CD4-positive, CD25-positive, alpha-beta regulatory T cell (primary cell): ENCODE measurements around the gene CABLES1. TPM values are rescaled to one million over a fixed set of nuclear protein-coding genes. Genes with fewer than 3 reads are reported as not detected.
A peak's percentile ranks its signal among the peaks of the same experiment; 100 is the strongest.
"Not testable (repeated sequence)": the region's sequence is repeated elsewhere in the genome, so short reads cannot be mapped to it uniquely, and the experiment has no call there.

Experiments
- ATAC-seq, 2 donors: fragments of 150-1000 bp; cut with Tn5 transposase; one replicate each; pipeline ENCODE4 v1.10.0; 2021; ENCODE audit warnings: low read depth in 2 of 2, moderate number of reproducible peaks in 2 of 2, moderate library complexity in 1 of 2
- DNase-seq, 3 donors: peaks; one replicate each; pipeline versions ENCODE4 v3.0.0 to v3.0.0-alpha.2; 2012 to 2022; ENCODE audit warnings: mixed read lengths in 1 of 3
- H3K27ac ChIP-seq: one replicate; pipeline ENCODE4 v1.7.0; 2013; ENCODE audit warnings: mild to moderate bottlenecking, low read length; ENCODE audit not compliant: insufficient read depth, poor library complexity, severe bottlenecking
- H3K27me3 ChIP-seq: one replicate; pipeline ENCODE4 v1.7.0; 2013; ENCODE audit warnings: low read length; ENCODE audit not compliant: control insufficient read depth, insufficient read depth
- H3K36me3 ChIP-seq: one replicate; pipeline ENCODE4 v1.7.0; 2013; ENCODE audit warnings: mild to moderate bottlenecking, low read length, moderate library complexity; ENCODE audit not compliant: control insufficient read depth, insufficient read depth
- H3K4me1 ChIP-seq: 2 replicates; pipeline ENCODE4 v1.7.0; 2013; ENCODE audit warnings: mild to moderate bottlenecking, low read length; ENCODE audit not compliant: insufficient read depth, control insufficient read depth, poor library complexity, severe bottlenecking
- H3K4me3 ChIP-seq: one replicate; pipeline ENCODE4 v1.7.0; 2013; ENCODE audit warnings: low read depth, mild to moderate bottlenecking, low read length, moderate library complexity
- H3K9me3 ChIP-seq, 2 experiments: 1 replicate in 1 of 2; 2 replicates in 1 of 2; pipeline ENCODE4 v1.7.0; 2013; ENCODE audit warnings: low read length in 2 of 2, mild to moderate bottlenecking in 1 of 2, moderate library complexity in 1 of 2; ENCODE audit not compliant: control insufficient read depth in 2 of 2
- H3K27ac Mint-ChIP-seq, 3 donors: one replicate each; pipeline ENCODE4 v1.8.0; 2020 to 2022; ENCODE audit warnings: mild to moderate bottlenecking in 3 of 3, mixed read lengths in 3 of 3, moderate library complexity in 2 of 3
- H3K27me3 Mint-ChIP-seq: one replicate; pipeline ENCODE4 v1.8.0; 2022; ENCODE audit warnings: mild to moderate bottlenecking, mixed read lengths
- H3K36me3 Mint-ChIP-seq: one replicate; pipeline ENCODE4 v1.8.0; 2020; ENCODE audit warnings: mixed read lengths
- H3K4me1 Mint-ChIP-seq, 4 donors: one replicate each; pipeline ENCODE4 v1.8.0; 2020 to 2022; ENCODE audit warnings: mixed read lengths in 4 of 4, mild to moderate bottlenecking in 1 of 4
- H3K4me3 Mint-ChIP-seq, 4 donors: one replicate each; pipeline ENCODE4 v1.8.0; 2020 to 2022; ENCODE audit warnings: mild to moderate bottlenecking in 4 of 4, mixed read lengths in 4 of 4, moderate library complexity in 3 of 4
- H3K9me3 Mint-ChIP-seq, 7 donors: one replicate each; pipeline ENCODE4 v1.8.0; 2020 to 2022; ENCODE audit warnings: mixed read lengths in 7 of 7, mild to moderate bottlenecking in 3 of 7, moderate library complexity in 2 of 7
- polyA plus RNA-seq, 4 donors: library from polyadenylated mRNA; unstranded; fragments of 300-500 nt; fragmentation: Illumina TruSeq; gene quantifications; one replicate each; pipeline ENCODE4 v1.2.3, GENCODE V29; 2021
- total RNA-seq: library from RNA; stranded (reverse); gene quantifications from one replicate; pipeline ENCODE4 v1.2.3, GENCODE V29; 2022

Gene CABLES1, protein sequence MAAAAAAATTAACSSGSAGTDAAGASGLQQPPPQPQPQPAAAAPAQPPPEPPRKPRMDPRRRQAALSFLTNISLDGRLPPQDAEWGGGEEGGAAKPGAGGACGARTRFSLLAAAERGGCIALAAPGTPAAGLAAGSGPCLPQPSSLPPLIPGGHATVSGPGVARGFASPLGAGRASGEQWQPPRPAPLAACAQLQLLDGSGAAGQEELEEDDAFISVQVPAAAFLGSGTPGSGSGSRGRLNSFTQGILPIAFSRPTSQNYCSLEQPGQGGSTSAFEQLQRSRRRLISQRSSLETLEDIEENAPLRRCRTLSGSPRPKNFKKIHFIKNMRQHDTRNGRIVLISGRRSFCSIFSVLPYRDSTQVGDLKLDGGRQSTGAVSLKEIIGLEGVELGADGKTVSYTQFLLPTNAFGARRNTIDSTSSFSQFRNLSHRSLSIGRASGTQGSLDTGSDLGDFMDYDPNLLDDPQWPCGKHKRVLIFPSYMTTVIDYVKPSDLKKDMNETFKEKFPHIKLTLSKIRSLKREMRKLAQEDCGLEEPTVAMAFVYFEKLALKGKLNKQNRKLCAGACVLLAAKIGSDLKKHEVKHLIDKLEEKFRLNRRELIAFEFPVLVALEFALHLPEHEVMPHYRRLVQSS
- total RNA-seq (5.4 TPM), polyA plus RNA-seq (under 1 TPM in 1 of 4 donors, not detected in 3; 0.46 TPM)

DNA sequence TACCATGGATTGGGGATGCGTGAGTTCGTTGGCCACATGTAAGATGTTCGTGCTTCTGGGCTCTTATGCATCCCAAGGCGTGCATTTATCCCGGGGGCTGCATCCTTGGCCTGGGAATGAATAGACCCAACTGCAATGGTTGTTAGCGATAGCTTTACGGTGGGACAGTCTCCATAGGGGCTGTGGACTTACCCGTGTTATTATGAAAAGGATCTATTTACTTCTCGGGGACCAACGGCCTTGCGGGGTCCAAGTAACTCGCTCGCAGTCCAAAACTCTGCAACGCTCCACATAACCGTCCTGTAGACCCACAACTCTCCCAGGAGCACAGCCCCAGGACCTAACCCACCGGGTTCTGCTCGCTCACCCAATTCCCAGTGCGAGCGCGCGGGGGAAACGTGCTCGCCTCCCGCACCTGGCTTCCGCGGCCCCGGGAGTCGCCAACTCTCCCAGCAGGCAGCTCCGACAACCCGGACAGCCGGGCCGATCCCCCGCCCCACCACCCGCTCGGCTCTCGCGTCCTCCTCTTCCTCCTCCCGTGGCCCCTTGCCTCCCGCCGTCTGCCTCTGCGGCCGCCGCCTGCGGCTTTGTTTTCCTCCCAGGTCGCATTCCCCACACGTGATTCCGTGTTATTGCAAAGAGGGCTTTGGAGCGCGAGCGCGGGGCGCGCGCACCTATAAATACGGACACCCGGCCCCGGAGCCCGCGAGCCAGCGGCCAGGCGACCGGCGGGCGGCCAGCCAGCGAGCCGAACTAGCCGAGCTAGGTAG, at the start of gene CABLES1:
TSS of gene CABLES1 (plus strand) at position 706 of the 770 bp plus-strand sequence. CDS start 278 bp downstream, outside the sequence.
- no peak within 1 kb of the TSS for H3K27ac ChIP-seq
- DNase-seq (peak; percentile 11 to 47 (median 16)), ATAC-seq (peak in 1 of 2 donors; percentile 4)
- no peak within 1 kb of the TSS for H3K27ac Mint-ChIP-seq
- H3K27me3 Mint-ChIP-seq = peaks cover 52% of the 10 kb centered on the region
- H3K4me3 Mint-ChIP-seq = peak within 1 kb of the TSS; percentile 82 to 92 (median 90)
- no peaks in the 10 kb centered on the region for H3K36me3 Mint-ChIP-seq
- peaks cover 24% of the 10 kb centered on the region for H3K4me1 ChIP-seq
- peak within 1 kb of the TSS; percentile 66 for H3K4me3 ChIP-seq
- H3K36me3 ChIP-seq = no peaks in the 10 kb centered on the region
- H3K27me3 ChIP-seq = peaks cover 17% of the 10 kb centered on the region
- no peaks in the 10 kb centered on the region for H3K9me3 ChIP-seq
- peaks cover 2 to 19% (median 13%) of the 10 kb centered on the region in 4 donors for H3K4me1 Mint-ChIP-seq
- no peaks in the 10 kb centered on the region for H3K9me3 Mint-ChIP-seq

- DNase-seq (no peak), ATAC-seq (no peak)
- Histone ChIP-seq H3K4me3 (no peak overlapping the region), H3K27me3 (no peaks in the 10 kb centered on the region), H3K9me3 (no peaks in the 10 kb centered on the region), H3K36me3 (no peaks in the 10 kb centered on the region), H3K27ac (no peak overlapping the region), H3K4me1 (peaks cover 5% of the 10 kb centered on the region)
- H3K27me3 Mint-ChIP-seq = peaks cover 29% of the 10 kb centered on the region
- H3K27ac Mint-ChIP-seq = no peak overlapping the region
- peaks cover 0 to 2% (median 0%) of the 10 kb centered on the region in 7 donors for H3K9me3 Mint-ChIP-seq
- no peaks in the 10 kb centered on the region for H3K36me3 Mint-ChIP-seq
- H3K4me3 Mint-ChIP-seq = no peak overlapping the region
- H3K4me1 Mint-ChIP-seq = peaks cover 3 to 8% (median 6%) of the 10 kb centered on the region in 4 donors
Measured at GRCh38 chr18:23087352-23087751, 47.9 kb upstream of the CABLES1 start.

DNA sequence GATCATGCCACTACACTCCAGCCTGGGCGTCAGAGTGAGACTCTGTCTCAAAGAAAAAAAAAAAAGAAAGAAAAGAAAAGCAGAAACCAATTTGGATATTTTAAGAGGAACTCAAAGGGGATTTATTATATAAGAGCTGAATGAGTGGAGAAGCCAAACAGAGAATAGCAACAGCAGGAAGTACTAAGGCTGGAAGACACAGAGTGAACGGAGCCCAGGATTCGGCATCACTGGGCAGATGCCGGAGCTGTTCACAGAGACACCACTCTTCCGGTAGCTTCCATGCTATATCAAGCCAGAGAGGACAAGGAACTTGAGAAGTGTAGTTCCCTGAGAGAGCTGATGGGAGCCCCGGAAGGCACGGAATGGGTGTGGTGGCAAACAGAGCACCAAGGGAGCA, 47.0 kb upstream of the CABLES1 start:
- no peaks in the 10 kb centered on the region for H3K36me3 ChIP-seq
- Mint-ChIP-seq H3K9me3 (peaks cover 0 to 2% (median 0%) of the 10 kb centered on the region in 7 donors), H3K27ac (no peak overlapping the region), H3K27me3 (peaks cover 29% of the 10 kb centered on the region), H3K4me3 (no peak overlapping the region), H3K36me3 (no peaks in the 10 kb centered on the region), H3K4me1 (peaks cover 3 to 8% (median 6%) of the 10 kb centered on the region in 4 donors)
- no peak overlapping the region for H3K27ac ChIP-seq
- DNase-seq = no peak
- no peak overlapping the region for H3K4me3 ChIP-seq
- no peak for ATAC-seq
- no peaks in the 10 kb centered on the region for H3K27me3 ChIP-seq
- H3K9me3 ChIP-seq = no peaks in the 10 kb centered on the region
- peaks cover 5% of the 10 kb centered on the region for H3K4me1 ChIP-seq

DNA sequence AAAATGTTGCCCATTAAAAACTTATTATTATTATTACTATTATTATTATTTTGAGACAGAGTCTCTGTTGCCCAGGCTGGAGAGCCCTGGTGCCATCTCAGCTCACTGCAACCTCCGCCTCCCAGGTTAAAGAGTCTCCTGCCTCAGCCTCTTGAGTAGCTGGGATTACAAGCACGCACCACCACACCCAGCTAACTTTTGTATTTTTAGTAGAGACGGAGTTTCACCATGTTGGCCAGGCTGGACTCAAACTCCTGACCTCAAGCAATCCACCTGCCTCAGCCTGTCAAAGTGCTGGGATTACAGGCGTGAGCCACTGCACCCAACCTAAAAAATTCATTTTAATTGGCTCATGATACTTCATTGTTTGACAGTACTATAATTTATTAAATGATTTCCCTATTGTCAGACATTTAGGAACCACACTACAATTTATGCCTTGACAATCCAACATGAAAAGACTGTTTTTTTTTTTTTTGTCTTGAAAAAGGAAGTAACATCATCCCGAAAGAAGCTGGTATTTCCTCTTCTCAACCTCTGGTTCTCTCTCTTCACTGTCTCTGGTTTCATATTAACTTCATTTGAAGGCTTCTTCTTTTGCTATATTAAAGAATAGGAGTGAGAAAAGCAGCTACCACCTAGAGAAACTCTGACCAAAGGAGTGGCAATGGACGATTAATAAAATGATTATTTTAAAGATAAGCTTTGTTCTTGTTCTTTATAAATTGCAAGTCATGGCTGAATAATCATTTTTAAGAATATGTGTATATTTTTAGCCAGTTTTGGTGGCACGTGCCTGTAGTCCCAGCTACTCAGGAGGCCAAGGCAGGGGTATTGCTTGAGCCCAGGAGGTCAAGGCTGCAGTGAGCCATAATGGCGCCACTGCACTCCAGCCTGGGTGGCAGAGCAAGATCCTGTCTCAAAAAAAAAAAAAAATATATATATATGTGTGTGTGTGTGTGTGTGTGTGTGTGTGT, 44.0 kb upstream of the CABLES1 start:
- not testable (repeated sequence) for H3K4me3 ChIP-seq, H3K36me3 ChIP-seq, ATAC-seq, H3K9me3 ChIP-seq, H3K27ac Mint-ChIP-seq, H3K27ac ChIP-seq, H3K27me3 ChIP-seq, H3K9me3 Mint-ChIP-seq, H3K36me3 Mint-ChIP-seq, H3K4me1 ChIP-seq
- peak in 1 of 3 donors; percentile 33 for DNase-seq
- Mint-ChIP-seq H3K27me3 (peaks cover 36% of the 10 kb centered on the region), H3K4me1 (peaks cover 5 to 18% (median 7%) of the 10 kb centered on the region in 4 donors), H3K4me3 (peak overlapping the region in 1 of 4 donors; percentile 0)

GRCh38 chr18:23092121-23092520, 43.2 kb upstream of the CABLES1 start:
- H3K36me3 Mint-ChIP-seq = no peaks in the 10 kb centered on the region
- no peaks in the 10 kb centered on the region for H3K9me3 ChIP-seq
- H3K27ac Mint-ChIP-seq = peak overlapping the region in 1 of 3 donors; percentile 20
- no peaks in the 10 kb centered on the region for H3K27me3 ChIP-seq
- H3K27ac ChIP-seq = no peak overlapping the region
- H3K9me3 Mint-ChIP-seq = peaks cover 0 to 2% (median 0%) of the 10 kb centered on the region in 7 donors
- no peak for DNase-seq
- H3K4me3 ChIP-seq = no peak overlapping the region
- ATAC-seq = no peak
- H3K4me3 Mint-ChIP-seq = no peak overlapping the region
- H3K4me1 Mint-ChIP-seq = peaks cover 5 to 18% (median 7%) of the 10 kb centered on the region in 4 donors
- peaks cover 31% of the 10 kb centered on the region for H3K27me3 Mint-ChIP-seq
- peaks cover 5% of the 10 kb centered on the region for H3K4me1 ChIP-seq
- no peaks in the 10 kb centered on the region for H3K36me3 ChIP-seq

DNA sequence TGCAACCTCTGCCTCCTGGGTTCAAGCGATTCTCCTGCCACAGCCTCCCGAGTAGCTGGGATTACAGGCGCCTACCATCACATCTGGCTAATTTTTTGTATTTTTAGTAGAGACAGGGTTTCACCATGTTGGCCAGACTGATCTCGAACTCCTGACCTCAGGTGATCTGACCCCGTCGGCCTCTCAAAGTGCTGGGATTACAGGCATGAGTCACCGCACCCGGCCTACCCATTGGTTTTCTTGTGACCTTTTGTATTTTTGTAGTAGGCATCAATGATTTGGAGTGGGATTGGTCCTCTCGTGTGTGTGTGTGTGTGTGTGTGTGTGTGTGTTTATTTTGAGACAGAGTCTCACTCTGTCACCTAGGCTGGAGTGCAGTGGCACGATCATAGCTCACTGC, 42.2 kb upstream of the CABLES1 start:
- H3K9me3 ChIP-seq, H3K27me3 ChIP-seq, H3K27ac Mint-ChIP-seq, ATAC-seq, H3K27ac ChIP-seq, H3K36me3 Mint-ChIP-seq, H3K4me3 ChIP-seq, H3K4me1 ChIP-seq, H3K9me3 Mint-ChIP-seq, DNase-seq, H3K4me3 Mint-ChIP-seq, H3K36me3 ChIP-seq: not testable (repeated sequence)
- Mint-ChIP-seq H3K27me3 (peaks cover 29% of the 10 kb centered on the region), H3K4me1 (peaks cover 5 to 18% (median 7%) of the 10 kb centered on the region in 4 donors)

DNA sequence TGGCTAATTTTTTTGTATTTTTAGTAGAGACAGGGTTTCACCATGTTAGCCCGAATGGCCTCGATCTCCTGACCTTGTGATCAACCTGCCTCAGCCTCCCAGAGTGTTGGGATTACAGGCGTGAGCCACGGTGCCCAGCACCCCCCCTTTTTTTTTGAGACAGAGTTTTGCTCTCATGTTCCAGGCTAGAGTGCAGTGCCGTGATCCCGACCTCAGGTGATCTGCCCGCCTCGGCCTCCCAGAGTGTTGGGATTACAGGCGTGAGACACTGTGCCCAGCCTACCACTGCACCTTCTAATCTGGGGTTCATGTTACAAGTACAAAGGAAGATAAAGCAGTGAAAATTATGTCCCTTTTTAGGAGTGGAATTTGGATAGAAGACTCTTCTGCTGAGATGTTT, 41.5 kb upstream of the CABLES1 start:
- Mint-ChIP-seq H3K27me3 (peaks cover 24% of the 10 kb centered on the region), H3K4me1 (peaks cover 5 to 18% (median 7%) of the 10 kb centered on the region in 4 donors), H3K36me3 (no peaks in the 10 kb centered on the region), H3K4me3 (no peak overlapping the region), H3K27ac (peak overlapping the region in 1 of 3 donors; percentile 63), H3K9me3 (no peaks in the 10 kb centered on the region)
- no peaks in the 10 kb centered on the region for H3K36me3 ChIP-seq
- DNase-seq = no peak
- H3K9me3 ChIP-seq = no peaks in the 10 kb centered on the region
- H3K4me3 ChIP-seq = no peak overlapping the region
- H3K4me1 ChIP-seq = peaks cover 5% of the 10 kb centered on the region
- no peak for ATAC-seq
- H3K27ac ChIP-seq = no peak overlapping the region
- H3K27me3 ChIP-seq = no peaks in the 10 kb centered on the region
